PFSK-1 (cell line): ENCODE measurements around the gene GBF1.

Experiments used
- POLR2AphosphoS5 ChIP-seq: IDR thresholded peaks from 2 replicates; pipeline ENCODE4 v1.6.1; 2012; ENCODE audit warnings: low read depth, mild to moderate bottlenecking, control low read depth, low read length, moderate library complexity
- SIN3A ChIP-seq: IDR thresholded peaks from 2 replicates; pipeline ENCODE4 v1.6.1; 2012; ENCODE audit warnings: mild to moderate bottlenecking, low read length, moderate library complexity, borderline replicate concordance; ENCODE audit not compliant: insufficient read depth
- TAF1 ChIP-seq: IDR thresholded peaks from 2 replicates; pipeline ENCODE4 v1.6.1; 2012; ENCODE audit warnings: low read length, control low read depth, borderline replicate concordance; ENCODE audit not compliant: insufficient read depth
- TF ChIP-seq, protein P1 (sequence below), 2 experiments: IDR thresholded peaks; 2 replicates each; pipeline versions ENCODE4 v1.6.1 to v1.8.0; 2011 to 2012; ENCODE audit warnings: low read depth in 2 of 2, low read length in 2 of 2, control low read depth in 1 of 2, inconsistent platforms in 1 of 2, mild to moderate bottlenecking in 1 of 2, moderate library complexity in 1 of 2; ENCODE audit not compliant: insufficient read depth in 1 of 2

DNA sequence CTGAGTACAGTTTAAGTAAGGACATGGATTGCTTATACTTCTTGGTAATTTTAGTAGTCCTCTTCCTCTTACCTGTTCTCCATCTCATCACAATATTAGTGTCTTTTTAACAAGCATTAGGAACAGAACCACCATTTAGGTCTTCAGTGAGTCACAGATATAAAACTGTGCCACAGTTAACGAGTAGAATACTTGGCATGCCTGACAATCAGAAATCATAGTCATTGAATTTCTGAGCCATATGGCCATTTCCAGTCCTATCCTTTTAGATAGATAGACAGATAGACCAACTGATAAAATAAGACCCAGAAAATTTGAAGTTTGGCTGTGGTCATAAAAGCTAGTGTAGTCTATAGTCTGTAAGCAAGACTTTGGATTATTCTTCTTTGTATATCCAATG lies 71.1 kb downstream of the GBF1 start:
- TF ChIP-seq TAF1 (no peak), SIN3A (no peak), POLR2AphosphoS5 (no peak)
- TF ChIP-seq, protein P1, sequence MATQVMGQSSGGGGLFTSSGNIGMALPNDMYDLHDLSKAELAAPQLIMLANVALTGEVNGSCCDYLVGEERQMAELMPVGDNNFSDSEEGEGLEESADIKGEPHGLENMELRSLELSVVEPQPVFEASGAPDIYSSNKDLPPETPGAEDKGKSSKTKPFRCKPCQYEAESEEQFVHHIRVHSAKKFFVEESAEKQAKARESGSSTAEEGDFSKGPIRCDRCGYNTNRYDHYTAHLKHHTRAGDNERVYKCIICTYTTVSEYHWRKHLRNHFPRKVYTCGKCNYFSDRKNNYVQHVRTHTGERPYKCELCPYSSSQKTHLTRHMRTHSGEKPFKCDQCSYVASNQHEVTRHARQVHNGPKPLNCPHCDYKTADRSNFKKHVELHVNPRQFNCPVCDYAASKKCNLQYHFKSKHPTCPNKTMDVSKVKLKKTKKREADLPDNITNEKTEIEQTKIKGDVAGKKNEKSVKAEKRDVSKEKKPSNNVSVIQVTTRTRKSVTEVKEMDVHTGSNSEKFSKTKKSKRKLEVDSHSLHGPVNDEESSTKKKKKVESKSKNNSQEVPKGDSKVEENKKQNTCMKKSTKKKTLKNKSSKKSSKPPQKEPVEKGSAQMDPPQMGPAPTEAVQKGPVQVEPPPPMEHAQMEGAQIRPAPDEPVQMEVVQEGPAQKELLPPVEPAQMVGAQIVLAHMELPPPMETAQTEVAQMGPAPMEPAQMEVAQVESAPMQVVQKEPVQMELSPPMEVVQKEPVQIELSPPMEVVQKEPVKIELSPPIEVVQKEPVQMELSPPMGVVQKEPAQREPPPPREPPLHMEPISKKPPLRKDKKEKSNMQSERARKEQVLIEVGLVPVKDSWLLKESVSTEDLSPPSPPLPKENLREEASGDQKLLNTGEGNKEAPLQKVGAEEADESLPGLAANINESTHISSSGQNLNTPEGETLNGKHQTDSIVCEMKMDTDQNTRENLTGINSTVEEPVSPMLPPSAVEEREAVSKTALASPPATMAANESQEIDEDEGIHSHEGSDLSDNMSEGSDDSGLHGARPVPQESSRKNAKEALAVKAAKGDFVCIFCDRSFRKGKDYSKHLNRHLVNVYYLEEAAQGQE (IDR thresholded peaks at IDR 0.05; ENCODE audit: insufficient read depth in 1 of 2, low read depth in 2 of 2, low read length in 2 of 2), result no peak
